C4-2B (cell line): ENCODE results near the gene JAK3.

ENCODE experiments used
- H3K27ac ChIP-seq: fragments of 450-650 bp; 2 replicates; pipeline ENCODE4 v1.5.1; 2017
- CTCF ChIP-seq: fragments of 450-650 bp; conservative IDR thresholded peaks from 2 replicates; pipeline ENCODE4 v1.5.1; 2017; ENCODE audit warnings: mild to moderate bottlenecking
- ZFX ChIP-seq: fragments of 450-650 bp; IDR thresholded peaks from 2 replicates; pipeline ENCODE4 v1.6.1; 2017

The JAK3 gene

GRCh38 chr19:17835182-17836006, 12.4 kb downstream of the JAK3 start:
- no peak overlapping the region for H3K27ac ChIP-seq
- TF ChIP-seq CTCF (no peak), ZFX (no peak)

- no peak overlapping the region for H3K27ac ChIP-seq
- TF ChIP-seq ZFX: no peak
- no peak for TF ChIP-seq CTCF
Measured at GRCh38 chr19:17834350-17835181, 13.2 kb downstream of the JAK3 start.

- no peak overlapping the region for H3K27ac ChIP-seq
- TF ChIP-seq CTCF: no peak
- TF ChIP-seq ZFX: no peak
Measured at GRCh38 chr19:17832443-17833208, 15.2 kb downstream of the JAK3 start.

- TF ChIP-seq CTCF (no peak), ZFX (no peak)
- no peak overlapping the region for H3K27ac ChIP-seq
Measured at GRCh38 chr19:17831419-17831888, 16.3 kb downstream of the JAK3 start.

GRCh38 chr19:17830567-17831418, 17.0 kb downstream of the JAK3 start:
- H3K27ac ChIP-seq: no peak overlapping the region
- TF ChIP-seq ZFX (no peak), CTCF (no peak)

GRCh38 chr19:17829855-17830566, 17.8 kb downstream of the JAK3 start:
- no peak for TF ChIP-seq CTCF
- TF ChIP-seq ZFX: no peak
- no peak overlapping the region for H3K27ac ChIP-seq
